Left forelimb (tissue), 1 donor: ENCODE results near the gene SIDT2.
"Not testable (repeated sequence)": the region's sequence is repeated elsewhere in the genome, so short reads cannot be mapped to it uniquely, and the experiment has no call there.

ENCODE experiments used
- DNase-seq: peaks from one replicate; pipeline ENCODE4 v3.0.0-alpha.2; 2018; ENCODE audit warnings: low spot score

The SIDT2 gene

DNA sequence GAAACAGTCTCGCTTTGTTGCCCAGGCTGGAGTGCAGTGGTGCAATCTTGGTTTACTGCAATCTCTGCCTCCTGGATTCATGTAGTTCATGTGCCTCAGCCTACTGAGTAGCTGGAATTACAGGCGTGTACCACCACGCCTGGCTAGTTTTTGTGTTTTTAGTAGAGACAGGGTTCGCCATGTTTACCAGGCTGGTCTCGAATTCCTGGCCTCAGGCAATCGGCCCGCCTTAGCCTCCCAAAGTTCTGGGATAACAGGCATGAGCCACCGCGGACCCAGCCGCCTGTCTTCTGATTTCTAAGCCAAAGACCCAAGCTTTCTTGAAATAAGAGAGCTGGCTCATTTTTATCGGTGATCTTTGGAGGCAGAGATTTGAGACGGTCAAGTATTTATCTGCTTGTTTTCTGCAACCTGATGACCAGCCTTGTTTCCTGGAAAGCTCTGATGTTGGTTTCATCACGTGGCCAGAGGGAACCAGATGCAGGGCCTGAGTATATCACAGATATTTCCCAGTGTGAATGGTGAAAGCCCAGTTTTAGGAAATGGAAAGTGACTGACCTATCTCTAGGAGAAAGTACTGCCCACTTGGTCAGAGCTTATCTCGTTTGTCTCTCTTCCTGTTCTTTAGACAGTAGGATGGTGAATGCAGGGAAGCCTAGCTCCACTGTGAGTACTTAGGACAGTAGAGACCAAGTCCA lies 5.7 kb upstream of the SIDT2 start:
- no peak for DNase-seq

DNA sequence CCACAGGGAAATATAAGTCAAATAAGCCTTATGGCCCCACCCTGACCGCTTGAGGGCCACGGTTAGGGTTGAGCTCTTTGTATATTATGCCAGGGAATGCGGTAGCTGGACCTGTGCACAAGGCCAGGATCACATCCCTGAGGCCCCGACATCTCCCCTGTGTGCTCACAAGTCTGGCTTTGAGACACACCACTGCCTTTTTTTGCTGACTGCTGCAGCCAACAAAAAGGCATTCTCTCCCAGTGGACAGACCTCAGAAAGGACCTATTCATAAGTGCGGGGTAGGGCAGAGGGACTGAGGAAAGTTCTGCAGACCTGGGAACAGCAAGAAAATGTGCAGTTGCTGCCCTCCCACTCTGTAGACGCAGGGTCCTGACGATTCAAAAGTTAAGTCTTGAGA lies 3.4 kb upstream of the SIDT2 start:
- no peak for DNase-seq

DNA sequence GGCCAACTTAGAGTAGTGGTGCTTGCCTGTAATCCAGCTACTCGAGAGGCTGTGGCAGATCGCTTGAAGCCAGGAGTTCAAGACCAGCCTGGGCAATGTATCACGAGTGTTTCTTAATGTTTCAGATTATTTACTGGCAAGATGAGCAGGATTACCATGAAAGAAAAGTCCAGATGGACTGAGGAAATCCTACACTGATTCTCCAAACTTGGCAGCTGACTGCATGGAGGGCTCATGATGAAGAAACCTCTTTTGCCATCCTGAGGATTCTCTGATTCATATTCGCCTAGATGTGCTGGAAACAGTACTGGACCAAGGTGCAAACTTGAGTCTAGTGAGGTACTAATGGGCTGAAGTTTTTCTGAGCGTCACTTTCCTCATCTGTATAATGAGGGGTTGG lies 2.8 kb upstream of the SIDT2 start:
- DNase-seq, result no peak

DNA sequence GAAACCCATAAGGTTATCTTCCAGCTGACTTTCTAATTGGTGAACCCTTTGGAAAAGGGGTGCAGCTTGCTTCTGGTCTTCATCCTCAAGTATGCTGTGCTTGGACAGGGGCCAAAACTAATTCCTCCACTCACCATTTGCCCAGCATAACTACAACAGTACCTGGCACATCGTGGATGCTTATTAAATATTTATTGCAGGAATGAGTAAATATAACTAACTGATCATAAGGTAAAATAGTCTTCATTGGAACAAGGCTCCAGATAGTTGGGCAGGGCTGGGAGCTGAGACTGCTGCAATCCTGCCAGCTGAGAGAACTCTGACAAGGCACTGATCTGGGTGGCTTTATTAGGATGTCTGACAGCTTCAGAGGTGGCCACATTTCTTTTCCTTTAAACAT lies 2.4 kb upstream of the SIDT2 start:
- no peak for DNase-seq

DNA sequence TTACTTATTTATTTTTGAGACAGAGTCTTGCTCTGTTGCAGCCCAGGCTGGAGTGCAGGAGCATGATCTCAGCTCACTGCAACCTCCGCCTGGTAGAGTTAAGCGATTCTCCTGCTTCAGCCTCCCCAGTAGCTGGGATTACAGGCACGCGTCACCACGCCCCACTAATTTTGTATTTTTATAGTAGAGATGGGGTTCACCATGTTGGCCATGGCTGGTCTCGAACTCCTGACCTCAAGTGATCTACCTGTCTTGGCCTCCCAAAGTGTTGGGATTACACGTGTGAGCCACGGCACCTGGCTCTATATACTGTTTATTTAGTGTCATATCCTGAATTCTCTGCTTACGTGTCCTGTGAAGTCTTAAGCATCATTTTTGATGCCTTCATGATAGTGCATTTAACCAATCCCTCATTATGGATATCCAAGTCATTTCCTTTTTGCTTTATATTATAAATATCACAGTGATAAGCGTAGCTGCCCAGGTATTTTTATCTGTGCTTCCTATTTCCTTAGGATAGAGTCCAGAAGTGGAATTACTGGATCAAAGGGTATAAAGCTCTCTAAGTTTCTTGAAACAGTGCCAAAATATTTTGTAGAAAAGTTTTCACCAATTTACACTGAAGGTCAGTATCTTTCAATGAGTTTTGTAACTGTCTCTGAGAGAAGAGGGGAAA lies 871 bp upstream of the SIDT2 start:
- no peak for DNase-seq

DNA sequence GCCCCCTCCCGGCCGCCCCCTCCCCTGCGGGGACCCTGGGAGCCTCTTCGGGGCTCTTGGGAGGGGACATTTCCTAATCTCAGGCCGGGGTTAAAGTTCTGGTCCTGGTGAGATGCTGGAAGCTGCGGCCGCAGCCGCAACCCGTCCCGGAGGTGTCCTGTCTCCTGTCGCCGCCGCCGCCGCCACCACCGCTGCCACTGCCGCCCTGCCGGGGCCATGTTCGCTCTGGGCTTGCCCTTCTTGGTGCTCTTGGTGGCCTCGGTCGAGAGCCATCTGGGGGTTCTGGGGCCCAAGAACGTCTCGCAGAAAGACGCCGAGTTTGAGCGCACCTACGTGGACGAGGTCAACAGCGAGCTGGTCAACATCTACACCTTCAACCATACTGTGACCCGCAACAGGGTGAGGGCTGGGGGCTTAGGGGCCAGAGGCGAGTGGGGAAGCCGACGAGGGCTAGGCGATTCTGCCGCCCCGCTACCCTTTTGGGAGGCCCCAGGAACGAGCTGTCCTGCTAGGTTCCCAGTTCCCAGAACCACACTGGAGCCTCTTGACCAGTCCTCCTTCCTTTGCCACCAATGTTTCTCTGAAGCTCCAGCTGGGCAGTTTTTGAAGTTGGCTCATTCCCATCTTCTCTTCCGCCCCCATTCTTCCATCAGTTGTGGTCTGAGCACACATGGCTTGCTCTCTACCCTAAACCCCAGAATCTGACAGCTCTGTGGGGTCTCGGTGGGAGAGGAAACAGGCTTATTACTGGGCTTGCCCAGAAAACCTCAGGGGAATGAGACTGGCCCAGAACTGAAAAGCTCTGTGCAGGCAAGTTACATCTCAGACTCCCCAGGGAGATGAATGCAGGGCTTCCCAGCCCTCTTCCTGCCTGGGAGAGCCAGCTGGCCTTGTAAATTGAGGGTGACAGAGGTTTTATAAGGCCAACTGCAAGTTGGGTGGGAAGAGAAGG lies 781 bp downstream of the SIDT2 start:
- DNase-seq, result peak; percentile 70

DNA sequence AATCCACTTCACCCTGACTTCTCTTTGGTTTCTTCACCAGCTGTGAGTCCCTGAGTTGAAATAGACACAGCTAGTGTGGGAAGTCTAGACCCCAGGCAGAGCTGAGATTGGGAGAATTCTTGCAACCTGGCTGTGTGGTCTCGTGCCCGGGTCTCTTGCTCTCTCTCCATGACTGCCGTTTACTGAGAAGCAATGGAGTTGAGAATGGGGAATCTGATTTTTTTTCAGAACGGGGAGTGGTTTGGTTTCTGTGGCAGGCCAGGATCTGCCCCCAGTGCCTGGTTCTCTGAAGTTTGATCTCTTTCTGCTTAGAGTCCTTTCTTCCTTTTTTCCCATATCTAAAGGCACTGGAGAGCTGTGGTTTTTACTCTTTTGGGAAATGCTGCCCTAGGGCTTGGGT lies 1.5 kb downstream of the SIDT2 start:
- peak; percentile 55 for DNase-seq

DNA sequence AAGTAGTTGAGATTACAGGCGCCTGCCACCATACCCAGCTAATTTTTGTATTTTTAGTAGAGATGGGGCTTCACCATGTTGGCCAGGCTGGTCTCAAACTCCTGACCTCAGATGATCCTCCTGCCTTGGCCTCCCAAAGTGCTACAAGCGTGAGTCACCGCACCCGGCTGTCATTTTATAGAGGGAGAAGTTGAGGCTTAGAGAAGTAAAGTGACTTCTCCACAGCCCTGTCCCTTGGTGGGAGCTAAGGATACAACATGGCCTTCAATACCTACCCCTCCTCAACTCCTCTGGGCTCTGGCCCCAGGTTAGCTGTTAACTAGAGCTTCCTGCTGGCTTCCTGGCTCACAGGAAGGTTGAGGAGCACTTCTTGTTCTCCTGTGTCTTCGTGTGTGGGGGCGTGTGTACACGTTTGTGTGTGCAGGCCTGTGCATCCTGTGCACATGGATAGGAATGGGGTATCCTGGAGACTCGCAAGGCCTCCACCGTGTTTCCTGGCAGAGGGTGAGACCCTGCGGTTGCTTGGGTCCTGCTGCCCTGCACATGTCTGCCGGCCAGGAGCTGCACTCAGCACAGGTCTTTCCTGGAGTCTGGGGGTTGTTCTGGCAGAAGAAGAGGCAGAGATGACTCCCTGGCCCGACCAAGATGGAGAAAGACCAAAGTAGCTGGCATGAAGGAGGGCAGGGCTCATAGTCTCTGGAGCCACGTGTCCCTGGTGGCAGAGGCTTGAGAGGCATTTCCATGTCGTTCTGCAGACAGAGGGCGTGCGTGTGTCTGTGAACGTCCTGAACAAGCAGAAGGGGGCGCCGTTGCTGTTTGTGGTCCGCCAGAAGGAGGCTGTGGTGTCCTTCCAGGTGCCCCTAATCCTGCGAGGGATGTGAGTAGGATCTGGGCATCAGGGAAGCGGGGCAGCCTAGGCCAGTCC lies 2.4 kb downstream of the SIDT2 start:
- DNase-seq, result peak; percentile 64

DNA sequence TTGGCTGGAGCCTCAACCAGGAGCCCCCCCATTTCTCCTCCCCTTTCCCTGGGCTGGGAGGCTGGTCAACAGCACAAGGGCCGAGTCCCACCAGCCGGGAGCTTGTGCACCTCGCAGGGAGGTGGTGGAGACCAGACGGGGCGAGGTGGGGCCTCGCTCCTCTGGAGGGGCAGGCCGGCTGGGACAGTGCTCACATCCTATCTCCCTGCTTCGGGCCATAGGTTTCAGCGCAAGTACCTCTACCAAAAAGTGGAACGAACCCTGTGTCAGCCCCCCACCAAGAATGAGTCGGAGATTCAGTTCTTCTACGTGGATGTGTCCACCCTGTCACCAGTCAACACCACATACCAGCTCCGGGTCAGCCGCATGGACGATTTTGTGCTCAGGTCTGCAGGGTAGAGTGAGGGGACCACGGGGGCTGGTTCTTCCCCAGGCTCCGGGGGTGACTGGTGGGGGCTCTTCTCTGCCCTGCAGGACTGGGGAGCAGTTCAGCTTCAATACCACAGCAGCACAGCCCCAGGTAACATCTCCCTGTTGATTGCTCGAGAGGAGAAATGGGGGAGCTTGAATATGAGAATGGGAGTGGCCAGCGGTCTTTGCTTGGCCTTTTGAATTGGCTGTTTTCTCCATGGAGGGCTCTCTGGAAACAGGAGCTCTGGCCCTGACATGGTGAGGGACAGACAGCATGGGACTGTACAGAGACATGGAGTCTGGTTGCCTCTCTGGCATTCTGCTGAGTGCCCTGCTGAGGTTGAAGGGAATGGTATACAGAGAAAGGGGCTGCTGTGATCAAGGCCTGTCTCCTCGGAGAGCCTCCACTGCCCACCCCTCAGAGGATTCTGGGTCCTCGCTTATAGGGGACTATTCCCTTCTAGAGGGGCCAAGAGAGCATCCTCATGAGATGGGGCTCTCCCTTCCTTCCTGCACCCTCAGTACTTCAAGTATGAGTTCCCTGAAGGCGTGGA lies 3.3 kb downstream of the SIDT2 start:
- peak; percentile 57 for DNase-seq

DNA sequence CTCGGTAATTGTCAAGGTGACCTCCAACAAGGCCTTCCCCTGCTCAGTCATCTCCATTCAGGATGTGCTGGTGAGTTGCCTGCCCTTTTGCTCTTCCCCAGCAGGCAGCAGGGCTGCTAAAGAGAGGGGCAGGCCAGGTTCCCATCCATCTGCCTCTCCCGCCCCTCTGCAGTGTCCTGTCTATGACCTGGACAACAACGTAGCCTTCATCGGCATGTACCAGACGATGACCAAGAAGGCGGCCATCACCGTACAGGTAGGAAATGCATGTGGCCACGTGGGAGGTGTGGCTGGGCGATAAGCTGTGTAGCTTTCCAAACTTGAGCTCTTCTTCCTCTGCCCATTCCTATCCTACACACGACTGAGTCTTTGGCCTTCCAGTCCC lies 4.0 kb downstream of the SIDT2 start:
- no peak for DNase-seq

DNA sequence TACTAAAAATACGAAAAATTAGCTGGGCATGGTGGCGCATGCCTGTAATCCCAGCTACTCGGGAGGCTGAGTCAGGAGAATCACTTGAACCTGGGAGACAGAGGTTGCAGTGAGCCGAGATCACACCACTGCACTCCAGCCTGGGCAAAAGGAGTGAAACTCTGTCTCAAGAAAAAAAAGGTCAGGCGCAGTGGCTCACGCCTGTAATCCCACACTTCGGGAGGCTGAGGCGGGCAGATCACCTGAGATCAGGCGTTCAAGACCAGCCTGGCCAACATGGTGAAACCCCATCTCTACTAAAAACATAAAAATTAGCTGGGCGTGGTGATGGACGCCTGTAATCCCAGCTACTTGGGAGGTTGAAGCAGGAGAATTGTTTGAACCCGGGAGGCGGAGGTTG lies 4.6 kb downstream of the SIDT2 start:
- not testable (repeated sequence) for DNase-seq

DNA sequence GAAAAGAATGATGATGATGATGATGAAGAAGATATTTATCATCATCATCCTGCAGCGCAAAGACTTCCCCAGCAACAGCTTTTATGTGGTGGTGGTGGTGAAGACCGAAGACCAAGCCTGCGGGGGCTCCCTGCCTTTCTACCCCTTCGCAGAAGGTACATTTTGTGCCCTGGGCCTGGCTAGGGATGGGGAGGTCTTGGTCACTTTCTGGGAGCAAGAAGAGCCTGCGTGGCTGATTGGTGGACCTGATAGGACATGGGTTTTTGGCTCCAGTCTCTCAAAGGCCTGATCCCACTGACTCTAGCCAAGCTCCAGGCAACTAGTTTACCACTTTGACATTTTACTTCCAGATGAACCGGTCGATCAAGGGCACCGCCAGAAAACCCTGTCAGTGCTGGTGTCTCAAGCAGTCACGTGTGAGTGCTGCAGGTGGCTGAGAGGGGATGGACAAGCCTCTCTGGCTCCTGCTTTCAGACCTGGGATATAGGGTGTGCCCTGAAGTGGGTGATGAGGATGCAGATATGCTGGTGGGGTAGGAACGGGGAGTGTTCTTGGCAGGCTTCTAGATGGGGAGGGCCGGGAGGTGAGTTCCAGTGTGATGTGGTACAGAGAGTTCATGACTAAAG lies 5.3 kb downstream of the SIDT2 start:
- no peak for DNase-seq

DNA sequence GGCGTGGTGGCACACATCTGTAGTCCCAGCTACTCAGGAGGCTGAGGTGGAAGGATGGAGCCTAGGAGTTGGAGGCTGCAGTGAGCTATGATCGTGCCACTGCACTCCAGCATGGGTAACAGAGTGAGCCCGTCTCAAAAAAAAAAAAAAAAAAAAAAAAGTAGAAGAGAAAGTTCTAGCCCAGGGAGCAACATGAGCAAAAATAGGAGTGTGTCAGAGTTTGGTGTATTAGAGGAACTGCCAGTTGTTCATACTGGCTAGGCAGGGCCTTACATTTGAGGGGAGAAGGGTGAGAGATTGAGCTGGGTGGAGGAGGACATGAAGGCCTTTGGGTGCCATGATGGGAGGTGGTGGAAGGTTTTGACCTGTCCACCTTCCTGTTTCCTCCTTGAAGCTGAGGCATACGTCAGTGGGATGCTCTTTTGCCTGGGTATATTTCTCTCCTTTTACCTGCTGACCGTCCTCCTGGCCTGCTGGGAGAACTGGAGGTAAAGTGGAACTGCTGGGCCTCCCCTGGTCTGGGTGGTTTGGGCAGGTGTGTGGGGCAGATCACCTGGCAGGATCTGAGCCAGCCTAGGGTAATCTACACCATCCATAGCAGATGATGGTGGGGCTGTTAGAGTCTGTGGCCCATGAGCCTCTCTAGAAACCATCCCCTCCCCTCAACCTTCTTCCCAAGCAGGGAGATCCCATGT lies 7.3 kb downstream of the SIDT2 start:
- DNase-seq, result no peak

DNA sequence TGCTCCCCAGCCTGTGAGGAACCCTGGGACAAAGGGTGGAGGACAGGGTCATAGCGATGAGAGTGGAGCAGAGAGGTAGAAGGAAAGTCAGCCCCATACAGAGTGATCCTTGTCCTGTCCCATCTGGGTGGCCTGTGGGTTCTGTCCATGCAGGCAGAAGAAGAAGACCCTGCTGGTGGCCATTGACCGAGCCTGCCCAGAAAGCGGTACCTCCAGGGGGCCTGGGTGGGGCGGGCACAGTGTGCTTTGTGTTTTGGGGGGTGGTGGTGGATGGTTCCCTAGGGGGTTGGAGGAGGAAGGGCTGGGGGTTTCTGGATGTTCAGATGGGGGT lies 7.9 kb downstream of the SIDT2 start:
- DNase-seq, result no peak

DNA sequence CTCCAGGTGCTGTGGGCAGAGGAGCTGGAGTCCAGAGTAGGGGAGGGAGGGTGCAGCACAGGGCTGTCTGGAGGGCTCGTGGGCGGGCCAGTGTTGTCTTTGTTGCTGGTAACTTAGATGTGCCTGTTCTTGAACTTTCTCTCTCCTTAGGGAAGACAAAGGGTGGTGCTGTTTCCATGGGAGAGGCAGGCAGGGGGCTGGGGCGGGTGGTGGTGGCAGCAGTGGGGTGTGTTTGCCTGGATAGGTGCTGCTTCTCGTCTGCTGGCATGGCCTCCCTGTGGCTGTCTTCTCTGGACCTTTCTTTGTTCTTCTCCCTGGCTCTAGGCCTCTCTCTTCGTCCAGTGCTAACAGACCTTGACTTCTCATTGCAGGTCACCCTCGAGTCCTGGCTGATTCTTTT lies 8.5 kb downstream of the SIDT2 start:
- no peak for DNase-seq

DNA sequence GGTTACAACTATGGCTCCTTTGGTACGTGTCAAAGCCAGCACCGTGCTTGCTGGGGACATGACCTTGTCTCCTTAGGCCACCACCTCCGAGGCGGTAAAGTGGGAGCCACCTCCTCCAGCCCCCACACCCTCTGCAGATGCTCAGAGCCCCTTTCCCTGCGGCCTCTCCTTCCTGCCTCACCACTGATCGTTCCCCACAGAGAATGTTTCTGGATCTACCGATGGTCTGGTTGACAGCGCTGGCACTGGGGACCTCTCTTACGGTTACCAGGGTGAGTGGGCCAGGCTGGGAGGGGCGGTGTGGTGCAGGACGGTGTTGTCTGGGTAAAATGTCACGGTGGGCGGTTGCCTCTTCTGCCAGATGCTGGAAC lies 8.9 kb downstream of the SIDT2 start:
- DNase-seq, result no peak

DNA sequence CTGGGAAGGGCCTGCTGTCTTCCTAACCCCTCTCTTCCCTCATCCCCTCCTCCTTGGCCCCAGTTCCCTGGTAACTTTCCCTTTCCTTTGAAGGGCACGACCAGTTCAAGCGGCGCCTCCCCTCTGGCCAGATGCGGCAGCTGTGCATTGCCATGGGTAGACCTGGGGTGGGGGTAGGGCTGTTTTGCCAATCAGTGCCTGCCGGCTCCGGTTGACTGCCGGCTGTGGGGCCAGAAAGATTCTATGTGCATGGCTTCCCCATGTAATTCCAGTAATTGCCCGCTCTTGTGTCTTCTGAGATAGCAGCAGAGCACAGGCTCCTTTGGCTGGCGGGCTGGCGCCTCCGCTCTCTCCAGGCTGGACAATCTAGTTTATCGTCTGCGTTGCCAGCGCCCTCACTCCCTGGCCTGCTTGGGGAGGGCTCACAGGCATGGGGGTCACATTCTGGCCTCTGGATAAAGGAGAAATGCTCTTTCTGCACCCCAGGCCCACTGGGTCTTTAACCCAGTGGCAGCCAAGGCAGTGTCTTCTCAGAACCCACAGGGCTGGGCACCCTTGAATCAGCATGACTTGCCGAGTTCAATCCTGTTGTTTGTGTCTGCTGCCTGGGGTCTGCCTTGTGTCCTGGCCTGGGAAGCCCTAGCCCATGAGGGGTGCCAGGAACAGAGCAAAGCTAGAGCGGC lies 9.4 kb downstream of the SIDT2 start:
- peak; percentile 57 for DNase-seq

DNA sequence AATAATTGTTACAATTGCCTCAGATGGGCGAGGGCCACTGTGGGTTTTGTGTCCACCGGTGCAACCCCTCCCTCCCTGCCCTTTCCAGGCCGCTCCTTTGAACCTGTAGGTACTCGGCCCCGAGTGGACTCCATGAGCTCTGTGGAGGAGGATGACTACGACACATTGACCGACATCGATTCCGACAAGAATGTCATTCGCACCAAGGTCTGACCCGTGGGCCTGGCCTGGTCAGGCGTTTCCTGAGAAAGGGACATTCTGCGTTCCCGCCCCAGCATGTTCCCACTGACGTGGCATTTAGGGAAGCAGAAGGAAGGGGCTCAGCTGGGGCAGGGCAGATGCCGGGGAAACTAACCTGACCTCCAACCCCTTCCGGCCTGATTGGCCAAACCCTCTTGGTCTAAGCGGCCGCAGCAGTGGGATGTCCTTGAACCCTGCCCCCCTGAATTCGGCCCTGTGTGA lies 10.1 kb downstream of the SIDT2 start:
- DNase-seq, result no peak
